PC-9 (cell line): ENCODE results near the gene DAAM1. TPM values are rescaled to one million over a fixed set of nuclear protein-coding genes. Genes with fewer than 3 reads are reported as not detected.

Source experiments
- BruUV-seq: library from RNA; stranded (reverse); fragments of 400-500 nt; replicated peaks from 2 replicates; lab custom pipeline; 2021; lab: Mats Ljungman, UMichigan
- CTCF ChIA-PET: fragments of 300-600 bp; sonication (Branson Sonifier 250); formaldehyde crosslinking; loops from one replicate; lab custom pipeline; 2022; ENCODE audit warnings: antibody characterized with exemption; lab: Charles Lee
- POLR2A ChIA-PET: fragments of 300-600 bp; sonication (Branson Sonifier 250); formaldehyde crosslinking; loops from one replicate; lab custom pipeline; 2022; ENCODE audit warnings: antibody characterized with exemption; ENCODE audit not compliant: unreplicated experiment; lab: Charles Lee
- DNase-seq, 2 experiments: peaks; one replicate each; pipeline versions ENCODE4 v3.0.0 to v3.0.0-alpha.2; 2015 to 2022; ENCODE audit warnings: mixed read lengths in 1 of 2
- H2AFZ ChIP-seq: fragments of 200-600 bp; sonication (generic); 2 replicates; pipeline ENCODE4 v1.8.1; 2017; ENCODE audit warnings: antibody characterized with exemption
- H3F3A ChIP-seq: fragments of 200-600 bp; sonication (generic); 2 replicates; pipeline ENCODE4 v1.8.1; 2017; ENCODE audit warnings: antibody characterized with exemption, mild to moderate bottlenecking, low read depth; ENCODE audit not compliant: insufficient read depth
- H3K27ac ChIP-seq: fragments of 200-600 bp; sonication (generic); 2 replicates; pipeline ENCODE4 v1.6.1; 2016; ENCODE audit warnings: mixed run types
- H3K27me3 ChIP-seq: fragments of 200-600 bp; sonication (generic); 2 replicates; pipeline ENCODE4 v1.6.1; 2016; ENCODE audit warnings: low read depth, mixed run types; ENCODE audit not compliant: insufficient read depth
- H3K36me3 ChIP-seq: fragments of 200-600 bp; sonication (generic); 2 replicates; pipeline ENCODE4 v1.6.1; 2016; ENCODE audit warnings: low read depth, mixed run types
- H3K4me1 ChIP-seq: fragments of 200-600 bp; sonication (generic); replicated peaks from 2 replicates; pipeline ENCODE4 v1.6.1; 2016; ENCODE audit warnings: mixed run types; ENCODE audit not compliant: insufficient read depth
- H3K4me2 ChIP-seq: fragments of 200-600 bp; sonication (generic); 2 replicates; pipeline ENCODE4 v1.6.1; 2017; ENCODE audit warnings: mixed run types
- H3K4me3 ChIP-seq: fragments of 200-600 bp; sonication (generic); 2 replicates; pipeline ENCODE4 v1.6.1; 2016; ENCODE audit warnings: mixed run types
- H3K79me2 ChIP-seq: fragments of 200-600 bp; sonication (generic); 2 replicates; pipeline ENCODE4 v1.6.1; 2017; ENCODE audit warnings: low read depth, mixed run types
- H3K9me2 ChIP-seq: fragments of 200-600 bp; sonication (generic); 2 replicates; pipeline ENCODE4 v1.8.1; 2017; ENCODE audit warnings: mild to moderate bottlenecking; ENCODE audit not compliant: insufficient read depth
- H3K9me3 ChIP-seq: fragments of 200-600 bp; sonication (generic); 2 replicates; pipeline ENCODE4 v1.8.1; 2016; ENCODE audit warnings: low read depth; ENCODE audit not compliant: insufficient read depth
- H4K20me1 ChIP-seq: fragments of 200-600 bp; sonication (generic); 2 replicates; pipeline ENCODE4 v1.8.1; 2017; ENCODE audit not compliant: insufficient read depth
- EZH2 ChIP-seq: fragments of 200-600 bp; sonication (generic); IDR thresholded peaks from 2 replicates; pipeline ENCODE4 v1.8.0; 2017; ENCODE audit warnings: antibody characterized with exemption, low read depth
- intact Hi-C: fragments of 100-400 bp; cut with micrococcal nuclease; formaldehyde crosslinking; loops from one replicate; pipeline ENCODE4 v1.10.0; 2022; ENCODE audit not compliant: unreplicated experiment
- total RNA-seq: library from RNA; stranded (reverse); gene quantifications from 2 replicates; pipeline ENCODE4 v1.2.3, GENCODE V29; 2021
- TF ChIP-seq, protein P1 (sequence below): fragments of 200-600 bp; sonication (generic); conservative IDR thresholded peaks from 2 replicates; pipeline ENCODE4 v1.6.1; 2017; ENCODE audit warnings: mixed run types, antibody characterized with exemption, mild to moderate bottlenecking, moderate library complexity

Gene DAAM1
- total RNA-seq, 1 experiment from 2014 or later: 70.7 TPM

DNA sequence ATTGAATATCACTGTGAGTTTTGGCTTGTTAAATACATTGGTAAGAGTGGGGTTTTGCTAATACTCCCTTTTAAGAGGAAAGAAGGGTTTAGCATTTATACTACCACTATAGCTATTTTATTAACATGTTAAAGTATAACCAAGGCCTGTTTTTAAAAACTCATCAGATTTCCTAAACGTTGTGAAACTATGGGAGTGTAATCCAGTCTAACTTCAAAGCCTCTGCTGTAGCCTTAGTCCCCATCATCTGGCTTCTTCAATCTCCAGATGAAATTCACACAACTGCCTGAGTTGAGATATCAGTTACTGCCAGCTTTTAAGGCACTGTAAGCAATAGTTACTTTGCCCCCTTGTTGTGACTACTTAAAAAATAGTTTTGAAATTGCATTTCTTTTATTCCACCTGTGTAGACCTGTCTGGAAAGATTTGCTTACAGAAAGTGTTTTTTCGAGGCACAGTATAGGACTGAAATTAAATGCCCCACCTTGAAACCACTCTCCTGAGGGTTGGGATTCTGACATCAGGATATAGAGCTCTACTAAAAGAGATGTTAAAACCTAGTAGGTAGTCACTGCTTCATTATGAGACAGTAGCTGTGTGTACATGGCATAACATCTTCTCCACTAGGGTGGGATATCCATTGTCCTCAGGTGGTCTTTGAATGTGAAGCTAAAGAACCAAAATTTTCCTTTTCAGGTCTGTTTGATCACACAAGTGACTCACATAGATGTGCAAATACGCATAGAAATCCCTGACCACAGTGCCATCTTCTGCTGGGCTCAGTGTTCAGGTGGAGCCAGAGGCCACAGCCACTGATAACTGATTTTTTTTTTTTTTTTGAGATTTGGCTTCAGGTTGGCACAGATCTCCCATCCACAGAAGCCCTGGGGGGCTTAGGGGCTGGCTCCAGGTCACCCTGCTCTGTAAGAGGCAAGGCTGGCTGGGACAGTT is 125.5 kb downstream of the DAAM1 start:
- Histone ChIP-seq H3K36me3 (no peaks in the 10 kb centered on the region), H3K4me1 (no peaks in the 10 kb centered on the region), H3K79me2 (no peaks in the 10 kb centered on the region), H3K9me2 (no peaks in the 10 kb centered on the region), H3K4me2 (no peak overlapping the region), H3K4me3 (no peak overlapping the region), H3K9me3 (no peaks in the 10 kb centered on the region), H2AFZ (no peak overlapping the region), H3K27me3 (no peaks in the 10 kb centered on the region), H3K27ac (no peak overlapping the region), H3F3A (no peaks in the 10 kb centered on the region), H4K20me1 (no peaks in the 10 kb centered on the region)
- BruUV-seq: no TSS peak
- CTCF ChIA-PET: interaction anchor here (0.6 to 1.3 kb wide), 2 partner anchors 100 to 185 kb away, joined by 3 read pairs; no protein-coding TSS in a partner anchor
- DNase-seq: no peak
- POLR2A ChIA-PET: interaction anchor here (0.6 kb wide), 1 partner anchor 151 kb away, joined by 5 read pairs; no protein-coding TSS in a partner anchor
- intact Hi-C loops: no loop called here
- TF ChIP-seq EZH2: no peak
- TF ChIP-seq, protein P1, sequence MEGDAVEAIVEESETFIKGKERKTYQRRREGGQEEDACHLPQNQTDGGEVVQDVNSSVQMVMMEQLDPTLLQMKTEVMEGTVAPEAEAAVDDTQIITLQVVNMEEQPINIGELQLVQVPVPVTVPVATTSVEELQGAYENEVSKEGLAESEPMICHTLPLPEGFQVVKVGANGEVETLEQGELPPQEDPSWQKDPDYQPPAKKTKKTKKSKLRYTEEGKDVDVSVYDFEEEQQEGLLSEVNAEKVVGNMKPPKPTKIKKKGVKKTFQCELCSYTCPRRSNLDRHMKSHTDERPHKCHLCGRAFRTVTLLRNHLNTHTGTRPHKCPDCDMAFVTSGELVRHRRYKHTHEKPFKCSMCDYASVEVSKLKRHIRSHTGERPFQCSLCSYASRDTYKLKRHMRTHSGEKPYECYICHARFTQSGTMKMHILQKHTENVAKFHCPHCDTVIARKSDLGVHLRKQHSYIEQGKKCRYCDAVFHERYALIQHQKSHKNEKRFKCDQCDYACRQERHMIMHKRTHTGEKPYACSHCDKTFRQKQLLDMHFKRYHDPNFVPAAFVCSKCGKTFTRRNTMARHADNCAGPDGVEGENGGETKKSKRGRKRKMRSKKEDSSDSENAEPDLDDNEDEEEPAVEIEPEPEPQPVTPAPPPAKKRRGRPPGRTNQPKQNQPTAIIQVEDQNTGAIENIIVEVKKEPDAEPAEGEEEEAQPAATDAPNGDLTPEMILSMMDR: no peak

- TF ChIP-seq, protein P1: no peak
- no peak for TF ChIP-seq EZH2
- Histone ChIP-seq H3K4me2 (no peak overlapping the region), H3K9me2 (no peaks in the 10 kb centered on the region), H3K27me3 (no peaks in the 10 kb centered on the region), H3K9me3 (no peaks in the 10 kb centered on the region), H3K36me3 (no peaks in the 10 kb centered on the region), H3K79me2 (no peaks in the 10 kb centered on the region), H3F3A (peaks cover 2% of the 10 kb centered on the region; the same call in 1 of the 2 replicates), H3K4me1 (peaks cover 6% of the 10 kb centered on the region), H3K4me3 (no peak overlapping the region), H4K20me1 (no peaks in the 10 kb centered on the region), H3K27ac (no peak overlapping the region), H2AFZ (no peak overlapping the region)
- ChIA-PET CTCF (no interaction called here), POLR2A (no interaction called here)
- intact Hi-C loops: no loop called here
- BruUV-seq: no TSS peak
- DNase-seq: no peak
Observed at GRCh38 chr14:59314953-59315599, 126.6 kb downstream of the DAAM1 start.

- H2AFZ ChIP-seq: no peak overlapping the region
- no TSS peak for BruUV-seq
- no peaks in the 10 kb centered on the region for H3K9me3 ChIP-seq
- ChIA-PET POLR2A (no interaction called here), CTCF (no interaction called here)
- DNase-seq: no peak
- H3K27me3 ChIP-seq: no peaks in the 10 kb centered on the region
- peaks cover 14% of the 10 kb centered on the region for H3F3A ChIP-seq
- intact Hi-C loops: no loop called here
- no peak overlapping the region for H3K4me2 ChIP-seq
- peaks cover 18% of the 10 kb centered on the region for H3K4me1 ChIP-seq
- no peak for TF ChIP-seq EZH2
- TF ChIP-seq, protein P1: no peak
- H3K36me3 ChIP-seq: no peaks in the 10 kb centered on the region
- H3K9me2 ChIP-seq: no peaks in the 10 kb centered on the region
- H3K79me2 ChIP-seq: no peaks in the 10 kb centered on the region
- no peak overlapping the region for H3K4me3 ChIP-seq
- no peaks in the 10 kb centered on the region for H4K20me1 ChIP-seq
- no peak overlapping the region for H3K27ac ChIP-seq
Observed at GRCh38 chr14:59316151-59316830, 127.8 kb downstream of the DAAM1 start.
